Dedifferentiated amniotic fluid mesenchymal stem cell (primary cell): ENCODE results near the gene EVPLL.
A peak's percentile ranks its signal among the peaks of the same experiment; 100 is the strongest.
"Not testable (repeated sequence)": the region's sequence is repeated elsewhere in the genome, so short reads cannot be mapped to it uniquely, and the experiment has no call there.

Experiments used
- DNase-seq: peaks from one replicate; pipeline ENCODE4 v3.0.0-alpha.2; 2016; ENCODE audit errors: extremely low spot score

Gene EVPLL

GRCh38 chr17:18377437-18378204 lies at the start of gene EVPLL:
TSS of gene EVPLL (plus strand) at chr17:18377778. CDS start at chr17:18380938, 3,160 bp downstream.
- DNase-seq, result no peak

GRCh38 chr17:18328643-18329204 lies 48.9 kb upstream of the EVPLL start:
- DNase-seq, result no peak

- DNase-seq, result no peak
Measured at GRCh38 chr17:18331879-18332278, 45.7 kb upstream of the EVPLL start.

- no peak for DNase-seq
Measured at GRCh38 chr17:18332909-18333489, 44.6 kb upstream of the EVPLL start.

DNA sequence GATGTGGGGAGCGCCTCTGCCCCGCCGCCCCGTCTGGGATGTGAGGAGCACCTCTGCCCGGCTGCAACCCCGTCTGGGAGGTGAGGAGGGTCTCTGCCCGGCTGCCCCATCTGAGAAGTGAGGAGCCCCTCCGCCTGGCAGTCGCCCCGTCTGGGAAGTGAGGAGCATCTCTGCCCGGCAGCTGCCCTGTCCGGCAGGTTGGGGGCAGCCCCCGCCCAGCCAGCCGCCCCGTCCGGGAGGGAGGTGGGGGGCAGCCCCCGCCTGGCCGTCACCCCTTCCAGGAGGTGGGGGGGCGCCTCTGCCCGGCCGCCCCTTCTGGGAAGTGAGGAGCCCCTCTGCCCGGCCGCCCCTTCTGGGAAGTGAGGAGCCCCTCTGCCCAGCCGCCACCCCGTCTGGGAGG lies 39.4 kb upstream of the EVPLL start:
- DNase-seq, result not testable (repeated sequence)

GRCh38 chr17:18339933-18340332 lies 37.6 kb upstream of the EVPLL start:
- no peak for DNase-seq

GRCh38 chr17:18344021-18344420 lies 33.6 kb upstream of the EVPLL start:
- DNase-seq, result no peak

DNA sequence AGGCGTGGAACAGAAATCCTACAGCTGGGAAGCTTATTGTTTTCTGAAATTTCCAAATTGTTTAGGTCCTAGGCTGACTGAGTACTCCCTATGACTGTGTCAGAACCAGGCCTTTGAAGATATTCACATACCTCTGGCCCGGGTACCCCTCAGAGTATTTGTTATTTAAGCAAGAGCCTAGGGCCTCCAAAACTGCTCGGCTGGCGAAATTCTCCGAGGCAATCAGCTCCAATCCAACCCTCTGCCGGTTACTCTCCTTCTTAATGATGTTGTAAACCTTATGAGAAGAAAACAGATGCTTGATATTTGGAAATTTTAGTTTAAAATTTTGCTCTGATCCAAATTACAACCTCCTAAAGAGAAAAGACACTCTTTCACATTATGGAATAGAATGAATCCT lies 24.0 kb upstream of the EVPLL start:
- DNase-seq, result no peak

DNA sequence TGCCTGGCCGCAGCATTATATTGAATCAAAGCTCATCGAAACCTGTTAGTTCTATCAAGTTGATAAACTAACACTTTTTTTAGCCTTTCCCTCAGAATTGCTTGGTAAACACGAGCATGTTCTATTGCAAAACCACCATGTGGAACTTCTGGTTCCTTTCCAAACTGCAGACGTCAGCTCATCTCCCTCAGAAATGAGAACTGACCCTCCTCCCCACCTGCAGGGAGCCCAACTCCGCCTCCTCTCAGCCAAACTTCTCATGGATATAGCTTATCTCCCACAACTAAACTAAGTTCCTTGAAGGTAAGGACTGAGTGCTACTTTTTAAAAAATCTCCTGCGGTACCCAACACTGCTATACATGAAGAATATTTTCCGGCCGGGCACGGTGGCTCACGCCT lies 21.0 kb upstream of the EVPLL start:
- no peak for DNase-seq

- no peak for DNase-seq
Measured at GRCh38 chr17:18360518-18360917, 17.1 kb upstream of the EVPLL start.

DNA sequence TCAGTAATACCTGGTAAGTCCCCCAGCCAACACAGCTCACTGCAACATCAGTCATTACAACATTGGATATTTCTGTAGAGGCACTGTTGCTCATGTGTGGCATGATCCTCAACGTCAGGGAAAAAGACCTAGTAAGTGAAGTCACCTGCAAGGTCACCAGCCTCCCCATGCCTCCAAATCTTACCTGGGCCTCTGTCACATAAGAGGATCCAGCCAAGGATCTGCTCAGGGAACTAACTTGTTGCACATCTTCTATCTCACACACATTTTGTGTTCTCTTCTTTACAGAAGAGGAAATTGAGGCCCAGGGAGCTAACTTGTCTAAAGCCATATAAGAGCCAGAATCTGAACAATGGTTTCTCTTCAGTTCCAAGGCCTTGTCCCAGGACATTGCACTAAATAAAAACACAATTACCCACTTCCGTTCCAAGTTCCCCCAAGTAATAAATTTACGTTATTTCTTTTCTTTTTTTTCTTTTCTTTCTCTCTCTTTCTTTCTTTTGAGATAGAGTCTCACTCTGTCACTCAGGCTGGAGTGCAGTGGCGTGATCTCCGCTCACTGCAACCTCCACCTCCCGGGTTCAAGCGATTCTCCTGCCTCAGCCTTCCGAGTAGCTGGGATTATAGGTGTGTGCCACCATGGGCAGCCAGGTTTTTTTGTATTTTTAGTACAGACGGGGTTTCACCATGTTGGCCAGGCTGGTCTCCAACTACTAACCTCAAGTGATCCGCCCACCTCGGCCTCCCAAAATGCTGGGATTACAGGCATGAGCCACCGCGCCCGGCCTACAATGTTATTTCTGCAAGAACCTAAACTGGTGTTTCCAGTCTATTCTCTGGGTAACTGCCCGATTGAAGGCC lies 15.5 kb upstream of the EVPLL start:
- no peak for DNase-seq

DNA sequence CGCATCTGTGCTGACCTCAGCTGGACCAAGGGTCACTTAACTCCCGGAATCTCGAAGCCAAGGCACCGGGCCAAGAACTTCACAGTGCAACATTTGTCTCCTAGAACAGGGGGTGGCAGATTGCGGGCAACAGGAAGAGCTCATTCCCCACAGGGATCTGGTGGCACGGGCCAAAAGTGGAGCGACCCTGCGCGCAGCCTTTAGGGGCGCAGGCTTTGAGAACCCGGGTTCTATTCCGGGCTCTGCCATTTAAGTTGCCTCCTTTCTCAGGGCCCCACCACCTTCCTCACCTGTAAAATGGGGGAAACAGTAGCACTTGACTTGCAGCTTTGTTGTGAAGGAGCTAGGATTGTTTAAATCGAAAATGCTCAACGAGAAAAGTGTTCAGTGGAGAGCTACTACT lies 14.9 kb upstream of the EVPLL start:
- no peak for DNase-seq

DNA sequence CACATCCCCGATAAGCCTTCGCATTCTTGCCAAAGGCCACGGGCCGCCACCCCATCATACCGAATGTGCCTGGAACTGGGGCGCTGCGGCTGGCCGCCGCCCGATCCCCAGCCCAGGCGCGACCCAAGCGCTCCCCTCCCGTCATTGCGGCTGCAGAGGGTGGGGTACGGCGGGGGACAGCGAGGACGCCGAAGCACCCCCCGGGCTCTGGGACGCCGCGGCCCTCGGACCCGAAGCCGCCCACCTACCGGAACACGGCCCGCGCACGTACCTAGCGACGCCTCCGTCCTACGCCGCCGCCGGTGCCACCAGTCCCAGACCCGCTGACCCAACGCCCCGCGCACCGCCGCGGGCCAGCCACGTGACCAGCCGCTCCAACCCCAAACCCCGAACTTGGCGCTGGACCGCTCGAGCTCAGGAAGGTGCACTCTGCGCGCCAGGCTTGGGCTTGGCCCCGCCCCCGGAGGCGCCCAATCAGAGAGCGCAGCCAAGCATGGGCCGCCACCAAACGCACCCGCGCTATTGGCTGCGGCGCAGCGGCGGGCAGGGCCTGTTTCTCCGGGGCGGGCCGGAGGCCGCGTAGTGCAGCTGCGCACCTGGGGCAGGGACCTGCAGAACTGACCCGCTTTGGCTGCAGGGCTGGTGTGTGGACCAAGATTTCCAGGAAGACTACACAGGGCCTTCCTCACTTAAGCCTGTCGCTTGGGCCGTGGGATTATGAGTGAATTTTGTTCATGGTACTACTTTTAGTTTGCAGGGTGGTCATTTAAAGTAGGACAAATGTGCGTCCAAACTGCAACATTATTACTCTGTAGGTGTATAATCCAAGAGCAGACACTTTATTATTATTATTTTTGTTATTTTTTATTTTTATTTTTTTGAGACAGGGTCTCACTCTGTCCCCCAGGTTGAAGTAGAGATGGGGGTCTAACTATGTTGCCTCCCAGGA lies 14.2 kb upstream of the EVPLL start, which contains the start of gene SHMT1:
Gene SHMT1, minus strand, starts transcription at position 450 of the 949 bp plus-strand sequence. CDS start 7,569 bp downstream, outside the sequence.
- peak; percentile 74 for DNase-seq

- no peak for DNase-seq
Measured at GRCh38 chr17:18364166-18364565, 13.4 kb upstream of the EVPLL start.

GRCh38 chr17:18368946-18369345 lies 8.6 kb upstream of the EVPLL start:
- no peak for DNase-seq

DNA sequence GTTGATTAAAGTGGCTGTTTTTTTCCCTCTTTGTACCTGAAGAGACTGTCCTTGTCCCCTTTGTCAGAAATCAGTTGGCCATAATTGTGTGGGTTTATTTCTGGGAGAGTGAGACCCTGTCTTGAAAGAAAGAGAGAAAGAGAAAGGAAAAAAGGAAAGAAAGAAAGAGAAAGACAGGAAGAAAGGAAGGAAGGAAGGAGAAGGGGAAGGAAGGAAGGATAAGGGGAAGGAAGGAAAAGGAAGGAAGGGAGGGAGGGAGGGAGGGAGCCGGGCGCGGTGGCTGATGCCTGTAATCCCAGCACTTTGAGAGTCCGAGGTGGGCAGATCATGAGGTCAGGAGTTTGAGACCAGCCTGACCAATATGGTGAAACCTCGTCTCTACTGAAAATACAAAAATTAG lies 6.8 kb upstream of the EVPLL start:
- DNase-seq, result no peak

- no peak for DNase-seq
Measured at GRCh38 chr17:18371455-18371854, 6.1 kb upstream of the EVPLL start.

DNA sequence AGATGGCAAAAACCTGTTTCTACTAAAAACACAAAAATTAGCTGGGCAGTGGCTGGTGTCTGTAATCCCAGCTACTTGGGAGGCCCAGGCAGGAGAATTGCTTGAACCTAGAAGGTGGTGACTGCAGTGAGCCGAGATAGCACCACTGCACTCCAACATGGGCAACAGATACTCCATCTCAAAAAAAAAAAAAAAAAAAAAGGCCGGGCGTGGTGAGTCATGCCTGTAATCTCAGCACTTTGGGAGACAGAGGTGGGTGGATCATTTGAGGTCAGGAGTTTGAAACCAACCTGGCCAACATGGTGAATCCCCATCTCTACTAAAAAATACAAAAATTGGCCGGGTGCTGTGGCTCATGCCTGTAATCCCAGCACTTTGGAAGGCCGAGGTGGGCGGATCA lies 4.4 kb upstream of the EVPLL start:
- DNase-seq, result not testable (repeated sequence)

GRCh38 chr17:18374216-18374615 lies 3.4 kb upstream of the EVPLL start:
- DNase-seq, result no peak

DNA sequence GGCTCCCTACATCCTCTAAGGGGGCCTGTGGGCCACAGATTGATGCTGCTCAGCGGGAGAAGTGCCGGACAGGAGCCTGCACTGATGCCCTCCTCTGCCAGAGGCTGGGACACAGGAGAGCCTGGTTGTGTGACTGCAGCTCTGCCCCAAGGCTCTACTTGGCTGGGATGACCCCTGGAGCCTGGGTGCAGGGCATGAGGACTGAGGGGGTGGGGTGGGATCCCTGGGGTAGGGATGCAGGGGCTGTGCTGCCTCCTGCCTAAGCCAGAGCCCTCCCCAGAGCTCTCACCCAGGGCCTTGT lies 577 bp downstream of the EVPLL start:
- DNase-seq, result no peak

DNA sequence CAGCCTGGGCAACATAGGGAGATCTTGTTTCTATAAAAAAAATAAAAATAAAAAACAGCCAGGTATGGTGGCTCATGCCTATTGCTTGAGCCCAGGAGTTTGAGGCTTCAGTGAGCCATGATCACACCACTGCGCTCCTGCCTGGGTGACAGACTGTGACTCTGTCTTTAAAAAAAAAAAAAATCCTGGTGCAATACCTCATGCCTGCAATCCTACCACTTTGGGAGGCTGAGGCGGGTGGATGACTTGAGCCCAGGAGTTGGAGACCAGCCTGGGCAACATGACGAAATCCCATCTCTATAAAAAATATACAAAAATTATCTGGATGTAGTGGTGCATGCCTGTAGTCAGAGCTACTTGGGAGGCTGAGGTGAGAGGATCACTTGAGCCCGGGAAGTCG lies 1.0 kb downstream of the EVPLL start:
- not testable (repeated sequence) for DNase-seq
